GM21619 (cell line): ENCODE results near the gene PLCH2.
"Not testable (repeated sequence)": the region's sequence is repeated elsewhere in the genome, so short reads cannot be mapped to it uniquely, and the experiment has no call there.

Source experiments
- ATAC-seq: cut with Tn5 transposase; IDR thresholded peaks from one replicate; pipeline ENCODE4 v1.9.1; 2021; ENCODE audit not compliant: unreplicated experiment

PLCH2 gene

GRCh38 chr1:2542246-2542915 lies 66.3 kb downstream of the PLCH2 start:
- no peak for ATAC-seq

- ATAC-seq, result no peak
These were observed 67.5 kb downstream of the PLCH2 start for GRCh38 chr1:2543543-2544092.

GRCh38 chr1:2544093-2544874 lies 68.2 kb downstream of the PLCH2 start:
- ATAC-seq, result no peak

GRCh38 chr1:2544875-2545640 lies 69.0 kb downstream of the PLCH2 start:
- no peak for ATAC-seq

GRCh38 chr1:2545754-2546514 lies 69.8 kb downstream of the PLCH2 start:
- peak; percentile 30 for ATAC-seq

GRCh38 chr1:2546515-2547209 lies 70.6 kb downstream of the PLCH2 start:
- peak; percentile 34 for ATAC-seq

GRCh38 chr1:2547210-2548067 lies 71.3 kb downstream of the PLCH2 start:
- no peak for ATAC-seq

GRCh38 chr1:2548068-2548589 lies 72.0 kb downstream of the PLCH2 start:
- ATAC-seq, result no peak

- ATAC-seq, result not testable (repeated sequence)
These were observed 73.4 kb downstream of the PLCH2 start for GRCh38 chr1:2549367-2550029.

- not testable (repeated sequence) for ATAC-seq
These were observed 74.3 kb downstream of the PLCH2 start for GRCh38 chr1:2550309-2550861.

- ATAC-seq, result not testable (repeated sequence)
These were observed 75.5 kb downstream of the PLCH2 start for GRCh38 chr1:2551544-2551943.

GRCh38 chr1:2552189-2552588 lies 76.1 kb downstream of the PLCH2 start:
- ATAC-seq, result no peak

GRCh38 chr1:2553076-2553475 lies 77.0 kb downstream of the PLCH2 start:
- not testable (repeated sequence) for ATAC-seq

- ATAC-seq, result no peak
These were observed 78.0 kb downstream of the PLCH2 start for GRCh38 chr1:2553871-2554620.

- ATAC-seq, result no peak
These were observed 78.7 kb downstream of the PLCH2 start for GRCh38 chr1:2554621-2555387.
